Nucleus accumbens (tissue), 56 donors: ENCODE results near the gene PILRA.
"Not testable (repeated sequence)": the region's sequence is repeated elsewhere in the genome, so short reads cannot be mapped to it uniquely, and the experiment has no call there.

ENCODE experiments used
- DNase-seq, 56 donors: peaks; one replicate each; lab custom pipeline; 2025; lab: John Stamatoyannopoulos, UW

The PILRA gene

GRCh38 chr7:100376066-100376465 is 2.8 kb downstream of the PILRA start:
- DNase-seq: no peak

- DNase-seq: no peak
These were observed 4.9 kb downstream of the PILRA start for GRCh38 chr7:100378114-100378755.

- no peak for DNase-seq
These were observed 6.9 kb downstream of the PILRA start for GRCh38 chr7:100380196-100380595.

GRCh38 chr7:100381531-100382233 is 8.4 kb downstream of the PILRA start:
- not testable (repeated sequence) for DNase-seq

- DNase-seq: peak in 1 of 56 donors; percentile 13
These were observed 9.1 kb downstream of the PILRA start for GRCh38 chr7:100382234-100382853.

- no peak for DNase-seq
These were observed 11.5 kb downstream of the PILRA start for GRCh38 chr7:100384628-100385294.

- no peak for DNase-seq
These were observed 13.7 kb downstream of the PILRA start for GRCh38 chr7:100386940-100387339.

- DNase-seq: no peak
These were observed 14.4 kb downstream of the PILRA start for GRCh38 chr7:100387695-100388094.

- DNase-seq: no peak
These were observed 16.3 kb downstream of the PILRA start for GRCh38 chr7:100389437-100390088.

GRCh38 chr7:100390286-100391009 is 17.2 kb downstream of the PILRA start:
- no peak for DNase-seq

GRCh38 chr7:100393233-100393905 is 20.1 kb downstream of the PILRA start:
- DNase-seq: no peak

- DNase-seq: no peak
These were observed 20.8 kb downstream of the PILRA start for GRCh38 chr7:100394077-100394476.

GRCh38 chr7:100396421-100396982 is 23.2 kb downstream of the PILRA start:
- DNase-seq: no peak

GRCh38 chr7:100397315-100398081 is 24.2 kb downstream of the PILRA start:
- DNase-seq: no peak

GRCh38 chr7:100398239-100398638 is 25.0 kb downstream of the PILRA start:
- no peak for DNase-seq

- no peak for DNase-seq
These were observed 26.8 kb downstream of the PILRA start for GRCh38 chr7:100400041-100400440.

- peak in 1 of 56 donors; percentile 17 for DNase-seq
These were observed 27.4 kb downstream of the PILRA start for GRCh38 chr7:100400656-100401055.

GRCh38 chr7:100401811-100402210 is 28.5 kb downstream of the PILRA start:
- DNase-seq: no peak
